SKM-1 (cell line): ENCODE data around the gene RAB40C.

ENCODE experiments used
- DNase-seq: peaks from one replicate; lab custom pipeline; 2025; ENCODE audit not compliant: unreplicated experiment; lab: John Stamatoyannopoulos, UW

Gene RAB40C

GRCh38 chr16:574021-574760 is 15.7 kb upstream of the RAB40C start:
- no peak for DNase-seq

GRCh38 chr16:575354-576196 is 14.3 kb upstream of the RAB40C start:
- DNase-seq: no peak

- no peak for DNase-seq
Observed at GRCh38 chr16:576197-576822, 13.6 kb upstream of the RAB40C start.

- DNase-seq: no peak
Observed at GRCh38 chr16:576823-577201, 13.1 kb upstream of the RAB40C start.

GRCh38 chr16:577796-578195 is 12.1 kb upstream of the RAB40C start:
- no peak for DNase-seq

- DNase-seq: no peak
Observed at GRCh38 chr16:578232-578869, 11.5 kb upstream of the RAB40C start.

GRCh38 chr16:578870-579405 is 10.9 kb upstream of the RAB40C start:
- no peak for DNase-seq

GRCh38 chr16:580141-580945 is 9.5 kb upstream of the RAB40C start:
- no peak for DNase-seq

- DNase-seq: no peak
Observed at GRCh38 chr16:580946-581498, 8.8 kb upstream of the RAB40C start.

GRCh38 chr16:582218-582613 is 7.7 kb upstream of the RAB40C start:
- no peak for DNase-seq

GRCh38 chr16:582614-583331 is 7.1 kb upstream of the RAB40C start:
- DNase-seq: no peak

GRCh38 chr16:583470-583814 is 6.4 kb upstream of the RAB40C start:
- DNase-seq: no peak

- no peak for DNase-seq
Observed at GRCh38 chr16:583815-584591, 5.9 kb upstream of the RAB40C start.

- DNase-seq: no peak
Observed at GRCh38 chr16:585351-585750, 4.5 kb upstream of the RAB40C start.

GRCh38 chr16:586047-586644 is 3.7 kb upstream of the RAB40C start:
- no peak for DNase-seq

GRCh38 chr16:586645-587590 is 2.9 kb upstream of the RAB40C start:
- DNase-seq: no peak

- no peak for DNase-seq
Observed at GRCh38 chr16:588639-588888, 1.3 kb upstream of the RAB40C start.
